ENCODE measurements around the gene BRPF3. TPM values are rescaled to one million over a fixed set of nuclear protein-coding genes. Genes with fewer than 3 reads are reported as not detected.

Gene BRPF3
- polyA plus RNA-seq, 1 donor from 2014 or later = 10.1 TPM

GRCh38 chr6:36170704-36171103 is 25.8 kb upstream of the BRPF3 start:
- no peaks in the 10 kb centered on the region for H3K36me3 ChIP-seq (ENCODE audit: insufficient read depth, low read length)
- TF ChIP-seq MXI1 (conservative IDR thresholded peaks at IDR 0.05; ENCODE audit: poor library complexity, severe bottlenecking) = no peak
- TF ChIP-seq EZH2 (IDR thresholded peaks at IDR 0.05; ENCODE audit: borderline replicate concordance, insufficient read depth, low read length, poor library complexity, severe bottlenecking) = no peak
- no peak for TF ChIP-seq EP300 (conservative IDR thresholded peaks at IDR 0.05; ENCODE audit: poor library complexity, severe bottlenecking)
- no peak for TF ChIP-seq RAD21 (conservative IDR thresholded peaks at IDR 0.05)
- TF ChIP-seq, protein P1, sequence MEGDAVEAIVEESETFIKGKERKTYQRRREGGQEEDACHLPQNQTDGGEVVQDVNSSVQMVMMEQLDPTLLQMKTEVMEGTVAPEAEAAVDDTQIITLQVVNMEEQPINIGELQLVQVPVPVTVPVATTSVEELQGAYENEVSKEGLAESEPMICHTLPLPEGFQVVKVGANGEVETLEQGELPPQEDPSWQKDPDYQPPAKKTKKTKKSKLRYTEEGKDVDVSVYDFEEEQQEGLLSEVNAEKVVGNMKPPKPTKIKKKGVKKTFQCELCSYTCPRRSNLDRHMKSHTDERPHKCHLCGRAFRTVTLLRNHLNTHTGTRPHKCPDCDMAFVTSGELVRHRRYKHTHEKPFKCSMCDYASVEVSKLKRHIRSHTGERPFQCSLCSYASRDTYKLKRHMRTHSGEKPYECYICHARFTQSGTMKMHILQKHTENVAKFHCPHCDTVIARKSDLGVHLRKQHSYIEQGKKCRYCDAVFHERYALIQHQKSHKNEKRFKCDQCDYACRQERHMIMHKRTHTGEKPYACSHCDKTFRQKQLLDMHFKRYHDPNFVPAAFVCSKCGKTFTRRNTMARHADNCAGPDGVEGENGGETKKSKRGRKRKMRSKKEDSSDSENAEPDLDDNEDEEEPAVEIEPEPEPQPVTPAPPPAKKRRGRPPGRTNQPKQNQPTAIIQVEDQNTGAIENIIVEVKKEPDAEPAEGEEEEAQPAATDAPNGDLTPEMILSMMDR (IDR thresholded peaks at IDR 0.05; ENCODE audit: poor library complexity, severe bottlenecking) = no peak
- no peak for TF ChIP-seq REST (IDR thresholded peaks at IDR 0.05; ENCODE audit: borderline replicate concordance)
- no peak for TF ChIP-seq SMC3 (conservative IDR thresholded peaks at IDR 0.05; ENCODE audit: poor library complexity)
- no peak for TF ChIP-seq TAF1 (IDR thresholded peaks at IDR 0.05; ENCODE audit: low read depth)
- no peak for TF ChIP-seq POLR2AphosphoS5 (IDR thresholded peaks at IDR 0.05)
- H3K79me2 ChIP-seq (replicated peaks; ENCODE audit: insufficient read depth, low read length) = no peaks in the 10 kb centered on the region
- no peak overlapping the region for H3K4me3 ChIP-seq (ENCODE audit: low read length)
- no peak overlapping the region for H3K27ac ChIP-seq (ENCODE audit: low read length)
- no peaks in the 10 kb centered on the region for H3K27me3 ChIP-seq (ENCODE audit: insufficient read depth, low read depth, low read length)
- H3F3A ChIP-seq (ENCODE audit: insufficient read depth, low read length, poor library complexity, severe bottlenecking) = no peaks in the 10 kb centered on the region
- no peak overlapping the region for H2AFZ ChIP-seq (ENCODE audit: low read depth, low read length)
- no peaks in the 10 kb centered on the region for H3K9me2 ChIP-seq (ENCODE audit: insufficient read depth, low read length)
- no peak overlapping the region for H3K9ac ChIP-seq (ENCODE audit: low read length)
- H3K4me2 ChIP-seq (ENCODE audit: low read length) = no peak overlapping the region
- no peaks in the 10 kb centered on the region for H3K9me3 ChIP-seq (ENCODE audit: low read length)
- H4K20me1 ChIP-seq (ENCODE audit: insufficient read depth) = no peaks in the 10 kb centered on the region

GRCh38 chr6:36171573-36171972 is 25.0 kb upstream of the BRPF3 start:
- Histone ChIP-seq H3K4me3 (ENCODE audit: low read length) (no peak overlapping the region), H3K9ac (ENCODE audit: low read length) (no peak overlapping the region), H3K27me3 (ENCODE audit: insufficient read depth, low read depth, low read length) (no peaks in the 10 kb centered on the region), H3K36me3 (ENCODE audit: insufficient read depth, low read length) (no peaks in the 10 kb centered on the region), H3K9me3 (ENCODE audit: low read length) (no peaks in the 10 kb centered on the region), H3K4me2 (ENCODE audit: low read length) (no peak overlapping the region), H3K79me2 (replicated peaks; ENCODE audit: insufficient read depth, low read length) (no peaks in the 10 kb centered on the region), H3F3A (ENCODE audit: insufficient read depth, low read length, poor library complexity, severe bottlenecking) (no peaks in the 10 kb centered on the region), H4K20me1 (ENCODE audit: insufficient read depth) (no peaks in the 10 kb centered on the region), H2AFZ (ENCODE audit: low read depth, low read length) (no peak overlapping the region), H3K9me2 (ENCODE audit: insufficient read depth, low read length) (no peaks in the 10 kb centered on the region), H3K27ac (ENCODE audit: low read length) (no peak overlapping the region)
- TF ChIP-seq MXI1 (conservative IDR thresholded peaks at IDR 0.05; ENCODE audit: poor library complexity, severe bottlenecking) (no peak), REST (IDR thresholded peaks at IDR 0.05; ENCODE audit: borderline replicate concordance) (no peak), RAD21 (conservative IDR thresholded peaks at IDR 0.05) (no peak), POLR2AphosphoS5 (IDR thresholded peaks at IDR 0.05) (no peak)
- TF ChIP-seq, protein P1 (IDR thresholded peaks at IDR 0.05; ENCODE audit: poor library complexity, severe bottlenecking) = no peak
